Measurements from ENCODE around the gene CXCL16.

DNA sequence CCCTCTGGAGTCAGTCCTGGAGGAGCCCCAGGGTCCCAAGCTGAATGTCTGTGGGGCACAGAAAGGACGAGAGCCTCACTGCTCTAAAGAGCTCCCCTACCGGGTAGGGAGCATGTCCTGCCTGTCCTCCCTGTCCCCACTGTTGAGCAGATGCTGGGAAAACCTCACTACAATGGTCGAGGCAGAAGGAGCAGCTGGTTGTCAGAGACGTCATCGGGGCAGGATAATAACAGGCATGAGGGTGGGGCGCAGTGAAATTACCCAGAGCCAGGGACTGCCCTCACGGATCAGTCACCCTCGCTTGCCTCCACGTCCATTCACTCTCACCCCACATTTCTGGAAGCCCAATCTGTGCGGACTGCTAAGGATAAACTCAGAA lies 32.5 kb upstream of the CXCL16 start:
- TF ChIP-seq, protein P1, sequence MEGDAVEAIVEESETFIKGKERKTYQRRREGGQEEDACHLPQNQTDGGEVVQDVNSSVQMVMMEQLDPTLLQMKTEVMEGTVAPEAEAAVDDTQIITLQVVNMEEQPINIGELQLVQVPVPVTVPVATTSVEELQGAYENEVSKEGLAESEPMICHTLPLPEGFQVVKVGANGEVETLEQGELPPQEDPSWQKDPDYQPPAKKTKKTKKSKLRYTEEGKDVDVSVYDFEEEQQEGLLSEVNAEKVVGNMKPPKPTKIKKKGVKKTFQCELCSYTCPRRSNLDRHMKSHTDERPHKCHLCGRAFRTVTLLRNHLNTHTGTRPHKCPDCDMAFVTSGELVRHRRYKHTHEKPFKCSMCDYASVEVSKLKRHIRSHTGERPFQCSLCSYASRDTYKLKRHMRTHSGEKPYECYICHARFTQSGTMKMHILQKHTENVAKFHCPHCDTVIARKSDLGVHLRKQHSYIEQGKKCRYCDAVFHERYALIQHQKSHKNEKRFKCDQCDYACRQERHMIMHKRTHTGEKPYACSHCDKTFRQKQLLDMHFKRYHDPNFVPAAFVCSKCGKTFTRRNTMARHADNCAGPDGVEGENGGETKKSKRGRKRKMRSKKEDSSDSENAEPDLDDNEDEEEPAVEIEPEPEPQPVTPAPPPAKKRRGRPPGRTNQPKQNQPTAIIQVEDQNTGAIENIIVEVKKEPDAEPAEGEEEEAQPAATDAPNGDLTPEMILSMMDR (conservative IDR thresholded peaks at IDR 0.05; ENCODE audit: low read length): no peak
- TF ChIP-seq EZH2phosphoT487 (IDR thresholded peaks at IDR 0.05; ENCODE audit: borderline replicate concordance): no peak

Measured in Loucy (cell line).